Measurements from ENCODE around the gene ARHGEF7. TPM values are rescaled to one million over a fixed set of nuclear protein-coding genes. Genes with fewer than 3 reads are reported as not detected.

Gene ARHGEF7
- total RNA-seq, 3 donors from 2014 or later (not counting 1 experiment from before 2014, with no cell fraction given), result 99.9 to 135 (median 105) TPM

DNA sequence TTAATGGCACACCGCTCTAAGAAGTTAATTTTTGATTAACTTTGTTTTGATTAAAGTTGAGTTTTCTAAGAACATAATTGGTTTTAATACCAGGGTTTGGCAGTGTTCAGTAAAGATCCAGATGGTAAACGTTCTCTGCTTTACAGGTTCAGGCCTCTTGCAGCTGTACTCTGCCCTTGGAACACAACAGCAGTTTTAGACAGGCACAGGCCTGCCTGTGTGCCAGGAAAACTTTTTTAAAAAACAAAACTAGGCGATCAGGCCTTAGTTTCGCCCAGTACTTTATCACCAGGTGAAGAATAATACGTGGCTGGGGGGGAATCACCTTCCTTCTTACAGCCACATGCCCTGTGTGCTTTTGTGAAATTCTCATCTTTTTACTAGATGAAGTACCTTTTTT lies 167.3 kb downstream of the ARHGEF7 start:
- H3K4me1 ChIP-seq (ENCODE audit: control insufficient read depth, insufficient read depth, low read length), result no peaks in the 10 kb centered on the region
- peaks cover 86% of the 10 kb centered on the region for H3K36me3 ChIP-seq (ENCODE audit: control insufficient read depth, insufficient read depth, low read length)
- intact Hi-C loops (cut with micrococcal nuclease), result no loop called here
- no peak overlapping the region for H3K27ac ChIP-seq (ENCODE audit: low read length)
- DNase-seq, result no peak
- H3K4me3 Mint-ChIP-seq, result no peak overlapping the region
- H3K27me3 Mint-ChIP-seq (ENCODE audit: low read depth in 2 of 2), result no peaks in the 10 kb centered on the region
- no peak for ATAC-seq
- peaks cover 5% of the 10 kb centered on the region for H3K36me3 Mint-ChIP-seq
- TF ChIP-seq, protein P1, sequence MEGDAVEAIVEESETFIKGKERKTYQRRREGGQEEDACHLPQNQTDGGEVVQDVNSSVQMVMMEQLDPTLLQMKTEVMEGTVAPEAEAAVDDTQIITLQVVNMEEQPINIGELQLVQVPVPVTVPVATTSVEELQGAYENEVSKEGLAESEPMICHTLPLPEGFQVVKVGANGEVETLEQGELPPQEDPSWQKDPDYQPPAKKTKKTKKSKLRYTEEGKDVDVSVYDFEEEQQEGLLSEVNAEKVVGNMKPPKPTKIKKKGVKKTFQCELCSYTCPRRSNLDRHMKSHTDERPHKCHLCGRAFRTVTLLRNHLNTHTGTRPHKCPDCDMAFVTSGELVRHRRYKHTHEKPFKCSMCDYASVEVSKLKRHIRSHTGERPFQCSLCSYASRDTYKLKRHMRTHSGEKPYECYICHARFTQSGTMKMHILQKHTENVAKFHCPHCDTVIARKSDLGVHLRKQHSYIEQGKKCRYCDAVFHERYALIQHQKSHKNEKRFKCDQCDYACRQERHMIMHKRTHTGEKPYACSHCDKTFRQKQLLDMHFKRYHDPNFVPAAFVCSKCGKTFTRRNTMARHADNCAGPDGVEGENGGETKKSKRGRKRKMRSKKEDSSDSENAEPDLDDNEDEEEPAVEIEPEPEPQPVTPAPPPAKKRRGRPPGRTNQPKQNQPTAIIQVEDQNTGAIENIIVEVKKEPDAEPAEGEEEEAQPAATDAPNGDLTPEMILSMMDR (IDR thresholded peaks at IDR 0.05), result no peak
- no peaks in the 10 kb centered on the region for H3K27me3 ChIP-seq (ENCODE audit: control insufficient read depth, insufficient read depth, low read length)
- H3K4me3 ChIP-seq (ENCODE audit: low read length), result no peak overlapping the region
- H3K9me3 ChIP-seq (ENCODE audit: control insufficient read depth, insufficient read depth, low read length), result no peaks in the 10 kb centered on the region
- H3K9me3 Mint-ChIP-seq, result no peaks in the 10 kb centered on the region
- whole genome bisulfite sequencing (ENCODE audit: insufficient coverage), result 98% methylated on average over 5 of the region's 5 CpGs
- H3K27ac Mint-ChIP-seq, result no peak overlapping the region
- no peaks in the 10 kb centered on the region for H3K4me1 Mint-ChIP-seq

DNA sequence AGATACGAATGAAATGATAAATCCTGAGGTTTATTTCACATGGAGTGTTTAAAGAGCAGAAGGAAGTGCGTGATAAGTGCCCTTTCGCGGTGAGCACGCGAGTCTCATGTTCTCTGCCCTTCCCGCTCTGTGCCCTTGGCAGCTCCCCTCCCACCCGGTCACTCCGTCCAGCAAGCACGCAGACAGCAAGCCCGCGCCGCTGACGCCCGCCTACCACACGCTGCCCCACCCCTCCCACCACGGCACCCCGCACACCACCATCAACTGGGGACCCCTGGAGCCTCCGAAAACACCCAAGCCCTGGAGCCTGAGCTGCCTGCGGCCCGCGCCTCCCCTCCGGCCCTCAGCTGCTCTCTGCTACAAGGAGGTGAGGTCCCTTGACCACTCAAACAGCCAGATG lies 167.9 kb downstream of the ARHGEF7 start:
- no peaks in the 10 kb centered on the region for H3K9me3 Mint-ChIP-seq
- intact Hi-C loops (cut with micrococcal nuclease), result no loop called here
- Histone ChIP-seq H3K27me3 (ENCODE audit: control insufficient read depth, insufficient read depth, low read length) (no peaks in the 10 kb centered on the region), H3K27ac (ENCODE audit: low read length) (no peak overlapping the region), H3K4me3 (ENCODE audit: low read length) (no peak overlapping the region), H3K4me1 (ENCODE audit: control insufficient read depth, insufficient read depth, low read length) (no peaks in the 10 kb centered on the region), H3K9me3 (ENCODE audit: control insufficient read depth, insufficient read depth, low read length) (no peaks in the 10 kb centered on the region), H3K36me3 (ENCODE audit: control insufficient read depth, insufficient read depth, low read length) (peaks cover 86% of the 10 kb centered on the region)
- peaks cover 5% of the 10 kb centered on the region for H3K36me3 Mint-ChIP-seq
- H3K27me3 Mint-ChIP-seq (ENCODE audit: low read depth in 2 of 2), result no peaks in the 10 kb centered on the region
- DNase-seq, result no peak
- H3K27ac Mint-ChIP-seq, result no peak overlapping the region
- ATAC-seq, result no peak
- no peaks in the 10 kb centered on the region for H3K4me1 Mint-ChIP-seq
- 98% methylated on average over 23 of the region's 23 CpGs for WGBS (ENCODE audit: insufficient coverage)
- TF ChIP-seq, protein P1 (IDR thresholded peaks at IDR 0.05), result no peak
- no peak overlapping the region for H3K4me3 Mint-ChIP-seq

DNA sequence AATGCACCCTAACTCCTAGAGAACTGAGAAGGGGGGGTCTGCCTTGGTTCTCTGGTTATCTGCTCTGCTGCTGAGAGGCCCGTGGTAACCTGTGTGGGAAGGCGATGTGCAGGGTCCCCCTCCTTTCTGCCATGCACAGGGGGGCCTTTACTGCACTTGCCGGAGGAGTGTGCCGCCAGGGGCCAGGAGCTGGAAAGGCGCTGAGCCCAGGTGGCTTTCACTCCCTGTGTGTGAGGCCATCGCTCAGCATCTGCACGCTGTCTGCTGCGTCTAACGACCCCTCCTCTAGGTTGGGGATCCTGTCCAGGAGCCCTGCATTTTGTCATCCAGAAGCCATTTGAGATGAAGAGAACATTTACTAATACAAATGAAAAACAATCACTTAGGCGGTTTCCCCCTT lies 168.3 kb downstream of the ARHGEF7 start:
- H3K9me3 ChIP-seq (ENCODE audit: control insufficient read depth, insufficient read depth, low read length), result no peaks in the 10 kb centered on the region
- H3K4me1 ChIP-seq (ENCODE audit: control insufficient read depth, insufficient read depth, low read length), result no peaks in the 10 kb centered on the region
- Mint-ChIP-seq H3K4me3 (no peak overlapping the region), H3K36me3 (peaks cover 5% of the 10 kb centered on the region), H3K9me3 (no peaks in the 10 kb centered on the region), H3K27ac (no peak overlapping the region), H3K4me1 (no peaks in the 10 kb centered on the region), H3K27me3 (ENCODE audit: low read depth in 2 of 2) (no peaks in the 10 kb centered on the region)
- DNase-seq, result no peak
- no peak overlapping the region for H3K4me3 ChIP-seq (ENCODE audit: low read length)
- no peak for ATAC-seq
- intact Hi-C loops (cut with micrococcal nuclease), result no loop called here
- TF ChIP-seq, protein P1 (IDR thresholded peaks at IDR 0.05), result no peak
- no peak overlapping the region for H3K27ac ChIP-seq (ENCODE audit: low read length)
- no peaks in the 10 kb centered on the region for H3K27me3 ChIP-seq (ENCODE audit: control insufficient read depth, insufficient read depth, low read length)
- whole genome bisulfite sequencing (ENCODE audit: insufficient coverage), result 98% methylated on average over 10 of the region's 10 CpGs
- H3K36me3 ChIP-seq (ENCODE audit: control insufficient read depth, insufficient read depth, low read length), result peaks cover 86% of the 10 kb centered on the region

DNA sequence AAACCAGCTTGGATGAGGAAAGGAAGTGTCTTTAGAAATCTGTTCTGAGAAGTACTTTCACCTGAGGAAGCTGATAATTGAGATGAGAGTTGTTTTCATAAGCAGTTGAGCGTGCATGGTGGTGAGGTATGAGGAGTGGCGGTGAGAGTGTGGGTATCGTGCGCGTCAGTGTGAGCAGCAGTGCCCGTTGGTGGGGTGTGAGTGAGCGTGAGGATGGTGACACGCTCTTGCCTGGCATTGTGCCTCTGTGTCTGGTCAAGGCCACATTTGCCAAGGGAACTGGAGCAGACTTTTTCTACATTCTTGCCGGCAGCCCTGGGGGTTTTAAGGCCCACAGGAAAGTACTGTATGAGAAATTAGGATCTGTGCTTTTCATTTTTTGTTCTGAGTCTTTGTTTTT lies 168.9 kb downstream of the ARHGEF7 start:
- DNase-seq (no peak), ATAC-seq (no peak)
- no peaks in the 10 kb centered on the region for H3K27me3 ChIP-seq (ENCODE audit: control insufficient read depth, insufficient read depth, low read length)
- no peaks in the 10 kb centered on the region for H3K4me1 ChIP-seq (ENCODE audit: control insufficient read depth, insufficient read depth, low read length)
- Mint-ChIP-seq H3K9me3 (no peaks in the 10 kb centered on the region), H3K4me1 (no peaks in the 10 kb centered on the region), H3K36me3 (peaks cover 5% of the 10 kb centered on the region), H3K4me3 (no peak overlapping the region), H3K27ac (no peak overlapping the region), H3K27me3 (ENCODE audit: low read depth in 2 of 2) (no peaks in the 10 kb centered on the region)
- no peak overlapping the region for H3K4me3 ChIP-seq (ENCODE audit: low read length)
- H3K27ac ChIP-seq (ENCODE audit: low read length), result no peak overlapping the region
- H3K36me3 ChIP-seq (ENCODE audit: control insufficient read depth, insufficient read depth, low read length), result peaks cover 83% of the 10 kb centered on the region
- 99% methylated on average over 9 of the region's 9 CpGs for WGBS (ENCODE audit: insufficient coverage)
- intact Hi-C loops (cut with micrococcal nuclease), result no loop called here
- TF ChIP-seq, protein P1 (IDR thresholded peaks at IDR 0.05), result no peak
- H3K9me3 ChIP-seq (ENCODE audit: control insufficient read depth, insufficient read depth, low read length), result no peaks in the 10 kb centered on the region

All from natural killer cell (primary cell).